HCT116 (cell line): ENCODE data around the gene DENND4B.

Source experiments
- EGR1 ChIP-seq: IDR thresholded peaks from 2 replicates; pipeline ENCODE4 v1.6.1; 2012; ENCODE audit warnings: low read depth
- EZH2 ChIP-seq: fragments of 200-600 bp; sonication (generic); IDR thresholded peaks from 2 replicates; pipeline ENCODE4 v1.6.1; 2017; ENCODE audit warnings: antibody characterized with exemption, mixed run types
- JUND ChIP-seq: IDR thresholded peaks from 2 replicates; pipeline ENCODE4 v1.6.1; 2012
- POLR2A ChIP-seq: IDR thresholded peaks from 2 replicates; pipeline ENCODE4 v1.7.0; 2011; ENCODE audit warnings: borderline replicate concordance; ENCODE audit not compliant: insufficient read depth, insufficient read length; ENCODE audit errors: extremely low read depth
- POLR2AphosphoS5 ChIP-seq: IDR thresholded peaks from 2 replicates; pipeline ENCODE4 v1.6.1; 2011; ENCODE audit warnings: mild to moderate bottlenecking, low read depth, low read length, moderate library complexity
- RAD21 ChIP-seq: IDR thresholded peaks from 2 replicates; pipeline ENCODE4 v1.6.1; 2012; ENCODE audit warnings: low read depth, mild to moderate bottlenecking
- REST ChIP-seq: IDR thresholded peaks from 2 replicates; pipeline ENCODE4 v1.6.1; 2012; ENCODE audit warnings: low read depth
- ZNF274 ChIP-seq: fragments of 200-500 bp; sonication (Bioruptor generic); IDR thresholded peaks from 2 replicates; pipeline ENCODE4 v1.6.1; 2014; ENCODE audit warnings: mild to moderate bottlenecking, low read depth, low read length, inconsistent platforms
- TF ChIP-seq, protein P1 (sequence below), 3 experiments: fragments of 200-600 bp in 1 of 3; sonication (generic) in 1 of 3; IDR thresholded peaks in 2 of 3; conservative IDR thresholded peaks in 1 of 3; 2 replicates each; pipeline ENCODE4 v1.5.1; 2012 to 2017; ENCODE audit warnings: low read depth in 2 of 3, low read length in 2 of 3, antibody characterized with exemption in 1 of 3, borderline replicate concordance in 1 of 3, control low read depth in 1 of 3, mild to moderate bottlenecking in 1 of 3, mixed read lengths in 1 of 3, mixed run types in 1 of 3, moderate library complexity in 1 of 3; ENCODE audit not compliant: insufficient read depth in 1 of 3
- TF ChIP-seq, protein P2 (sequence below): IDR thresholded peaks from 2 replicates; pipeline ENCODE4 v1.6.1; 2011; ENCODE audit warnings: mild to moderate bottlenecking, low read length, moderate library complexity; ENCODE audit not compliant: insufficient replicate concordance; ENCODE audit errors: extremely low read depth

DNA sequence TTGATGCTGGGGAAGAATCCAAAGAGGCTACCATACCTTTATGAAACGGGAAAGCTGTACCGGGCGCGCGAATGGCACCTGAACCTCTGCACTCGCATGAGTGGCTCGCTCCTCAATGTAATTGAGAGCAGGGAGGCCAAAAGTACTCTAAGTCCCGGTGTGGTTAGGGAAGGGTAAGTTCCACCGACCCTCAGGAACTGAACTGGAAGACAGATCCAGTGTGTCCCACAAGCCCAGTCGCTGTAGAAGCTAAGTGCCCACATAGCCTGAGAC, 24.8 kb downstream of the DENND4B start:
- TF ChIP-seq, protein P1, sequence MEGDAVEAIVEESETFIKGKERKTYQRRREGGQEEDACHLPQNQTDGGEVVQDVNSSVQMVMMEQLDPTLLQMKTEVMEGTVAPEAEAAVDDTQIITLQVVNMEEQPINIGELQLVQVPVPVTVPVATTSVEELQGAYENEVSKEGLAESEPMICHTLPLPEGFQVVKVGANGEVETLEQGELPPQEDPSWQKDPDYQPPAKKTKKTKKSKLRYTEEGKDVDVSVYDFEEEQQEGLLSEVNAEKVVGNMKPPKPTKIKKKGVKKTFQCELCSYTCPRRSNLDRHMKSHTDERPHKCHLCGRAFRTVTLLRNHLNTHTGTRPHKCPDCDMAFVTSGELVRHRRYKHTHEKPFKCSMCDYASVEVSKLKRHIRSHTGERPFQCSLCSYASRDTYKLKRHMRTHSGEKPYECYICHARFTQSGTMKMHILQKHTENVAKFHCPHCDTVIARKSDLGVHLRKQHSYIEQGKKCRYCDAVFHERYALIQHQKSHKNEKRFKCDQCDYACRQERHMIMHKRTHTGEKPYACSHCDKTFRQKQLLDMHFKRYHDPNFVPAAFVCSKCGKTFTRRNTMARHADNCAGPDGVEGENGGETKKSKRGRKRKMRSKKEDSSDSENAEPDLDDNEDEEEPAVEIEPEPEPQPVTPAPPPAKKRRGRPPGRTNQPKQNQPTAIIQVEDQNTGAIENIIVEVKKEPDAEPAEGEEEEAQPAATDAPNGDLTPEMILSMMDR (IDR thresholded peaks at IDR 0.05 in 2 of 3, conservative IDR thresholded peaks at IDR 0.05 in 1 of 3; ENCODE audit: borderline replicate concordance in 1 of 3, insufficient read depth in 1 of 3, low read depth in 2 of 3, low read length in 2 of 3), result no peak
- TF ChIP-seq POLR2A (no peak), EZH2 (no peak), EGR1 (no peak), JUND (no peak), POLR2AphosphoS5 (no peak), RAD21 (no peak), ZNF274 (no peak), REST (no peak)
- TF ChIP-seq, protein P2, sequence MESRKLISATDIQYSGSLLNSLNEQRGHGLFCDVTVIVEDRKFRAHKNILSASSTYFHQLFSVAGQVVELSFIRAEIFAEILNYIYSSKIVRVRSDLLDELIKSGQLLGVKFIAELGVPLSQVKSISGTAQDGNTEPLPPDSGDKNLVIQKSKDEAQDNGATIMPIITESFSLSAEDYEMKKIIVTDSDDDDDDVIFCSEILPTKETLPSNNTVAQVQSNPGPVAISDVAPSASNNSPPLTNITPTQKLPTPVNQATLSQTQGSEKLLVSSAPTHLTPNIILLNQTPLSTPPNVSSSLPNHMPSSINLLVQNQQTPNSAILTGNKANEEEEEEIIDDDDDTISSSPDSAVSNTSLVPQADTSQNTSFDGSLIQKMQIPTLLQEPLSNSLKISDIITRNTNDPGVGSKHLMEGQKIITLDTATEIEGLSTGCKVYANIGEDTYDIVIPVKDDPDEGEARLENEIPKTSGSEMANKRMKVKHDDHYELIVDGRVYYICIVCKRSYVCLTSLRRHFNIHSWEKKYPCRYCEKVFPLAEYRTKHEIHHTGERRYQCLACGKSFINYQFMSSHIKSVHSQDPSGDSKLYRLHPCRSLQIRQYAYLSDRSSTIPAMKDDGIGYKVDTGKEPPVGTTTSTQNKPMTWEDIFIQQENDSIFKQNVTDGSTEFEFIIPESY, result no peak
